Endothelial cell of umbilical vein (primary cell): Measurements from ENCODE around the gene MRPL4. TPM values are rescaled to one million over a fixed set of nuclear protein-coding genes. Genes with fewer than 3 reads are reported as not detected.

Experiments
- BruUV-seq: library from RNA; stranded (reverse); fragments of 400-500 nt; replicated peaks from 2 replicates; lab custom pipeline; 2021; lab: Mats Ljungman, UMichigan
- CTCF ChIA-PET: fragments of 300-600, 350-600 bp; sonication (Branson Sonifier 250); formaldehyde crosslinking; loops from one replicate; lab custom pipeline; 2021; ENCODE audit warnings: antibody characterized with exemption, inconsistent platforms; lab: Charles Lee
- POLR2A ChIA-PET: fragments of 300-600, 350-600 bp; sonication (Branson Sonifier 250); formaldehyde crosslinking; loops from one replicate; lab custom pipeline; 2021; ENCODE audit warnings: antibody characterized with exemption, inconsistent platforms; lab: Charles Lee
- DNase-seq: peaks from one replicate; pipeline ENCODE4 v3.0.0-alpha.2; 2011; ENCODE audit warnings: low read depth, low spot score
- FAIRE-seq: peaks from 2 replicates; lab custom pipeline; 2011; peaks lifted over from hg19 to GRCh38; lab: Jason Lieb, UNC
- H2AFZ ChIP-seq: 2 replicates; pipeline ENCODE4 v1.6.0; 2012; ENCODE audit warnings: low read depth, low read length, control low read depth, inconsistent platforms
- H3K27ac ChIP-seq: 2 replicates; pipeline ENCODE4 v1.5.1; 2011; ENCODE audit warnings: low read depth, mild to moderate bottlenecking, control low read depth, low read length, moderate library complexity; ENCODE audit not compliant: insufficient read depth
- H3K27me3 ChIP-seq, 2 experiments: 2 replicates each; pipeline versions ENCODE4 v1.6.0 to v1.6.1; 2011; ENCODE audit warnings: low read length in 2 of 2, mixed read lengths in 1 of 2; ENCODE audit not compliant: control insufficient read depth in 2 of 2, insufficient read depth in 2 of 2
- H3K36me3 ChIP-seq, 2 experiments: 2 replicates in 1 of 2; 3 replicates in 1 of 2; pipeline ENCODE4 v1.5.1; 2011; ENCODE audit warnings: low read length in 2 of 2, mild to moderate bottlenecking in 1 of 2, moderate library complexity in 1 of 2; ENCODE audit not compliant: control insufficient read depth in 2 of 2, insufficient read depth in 2 of 2; ENCODE audit errors: extremely low read depth in 1 of 2
- H3K4me1 ChIP-seq: 3 replicates; pipeline ENCODE4 v1.5.1; 2011; ENCODE audit warnings: mild to moderate bottlenecking, low read length; ENCODE audit not compliant: control insufficient read depth, insufficient read depth; ENCODE audit errors: extremely low read depth
- H3K4me2 ChIP-seq: 2 replicates; pipeline ENCODE4 v1.6.1; 2011; ENCODE audit warnings: low read length, control low read depth, mixed read lengths; ENCODE audit not compliant: insufficient read depth
- H3K4me3 ChIP-seq, 3 experiments: fragments of 200-600 bp in 1 of 3; sonication (generic), shearing (Covaris generic) in 1 of 3; replicated peaks in 1 of 3; 2 replicates each; pipeline ENCODE4 v1.5.1; 2011 to 2016; ENCODE audit warnings: control low read depth in 3 of 3, low read length in 3 of 3, mild to moderate bottlenecking in 2 of 3, inconsistent platforms in 1 of 3, low read depth in 1 of 3, moderate library complexity in 1 of 3; ENCODE audit not compliant: insufficient read depth in 1 of 3
- H3K79me2 ChIP-seq: 2 replicates; pipeline ENCODE4 v1.6.0; 2012; ENCODE audit warnings: low read length, inconsistent platforms; ENCODE audit not compliant: control insufficient read depth, insufficient read depth
- H3K9ac ChIP-seq: replicated peaks from 2 replicates; pipeline ENCODE3; 2011; ENCODE audit warnings: low read length, control low read depth; ENCODE audit not compliant: insufficient read depth; ENCODE audit errors: extremely low read depth
- H3K9me1 ChIP-seq: replicated peaks from 3 replicates; pipeline ENCODE4 v1.6.0; 2011; ENCODE audit warnings: mild to moderate bottlenecking, low read length; ENCODE audit not compliant: control insufficient read depth, insufficient read depth; ENCODE audit errors: extremely low read depth
- H3K9me3 ChIP-seq: replicated peaks from 2 replicates; pipeline ENCODE4 v1.5.1; 2012; ENCODE audit warnings: low read length, inconsistent platforms; ENCODE audit not compliant: control insufficient read depth, insufficient read depth
- H4K20me1 ChIP-seq: replicated peaks from 2 replicates; pipeline ENCODE3; 2011; ENCODE audit warnings: mild to moderate bottlenecking, low read length; ENCODE audit not compliant: control insufficient read depth, insufficient read depth; ENCODE audit errors: extremely low read depth
- CTCF ChIP-seq, 2 donors: IDR thresholded peaks; 1 replicate in 1 of 2; 2 replicates in 1 of 2; pipeline ENCODE4 v1.5.1; 2011; ENCODE audit warnings: low read length in 2 of 2, mild to moderate bottlenecking in 2 of 2, moderate library complexity in 2 of 2, control low read depth in 1 of 2, inconsistent platforms in 1 of 2, low read depth in 1 of 2; ENCODE audit not compliant: insufficient read depth in 1 of 2; ENCODE audit errors: extremely low read depth in 1 of 2
- EZH2 ChIP-seq: IDR thresholded peaks from 2 replicates; pipeline ENCODE4 v1.6.1; 2012; ENCODE audit warnings: borderline replicate concordance, low read depth, mild to moderate bottlenecking, moderate library complexity, low read length, inconsistent platforms; ENCODE audit not compliant: severe bottlenecking
- FOS ChIP-seq: IDR thresholded peaks from 2 replicates; pipeline ENCODE4 v1.6.1; 2011; ENCODE audit warnings: mild to moderate bottlenecking, low read length, moderate library complexity, borderline replicate concordance; ENCODE audit not compliant: insufficient read depth
- GATA2 ChIP-seq: IDR thresholded peaks from 2 replicates; pipeline ENCODE4 v1.7.0; 2011; ENCODE audit warnings: low read depth, mild to moderate bottlenecking, moderate library complexity, mixed read lengths, low read length; ENCODE audit not compliant: insufficient read length, insufficient read depth
- JUN ChIP-seq: IDR thresholded peaks from 2 replicates; pipeline ENCODE4 v1.6.1; 2011; ENCODE audit warnings: borderline replicate concordance, low read depth; ENCODE audit not compliant: insufficient read length, insufficient read depth
- MAX ChIP-seq: IDR thresholded peaks from 2 replicates; pipeline ENCODE4 v1.6.1; 2011; ENCODE audit not compliant: insufficient read depth, insufficient read length
- MYC ChIP-seq: IDR thresholded peaks from one replicate; pipeline ENCODE4 v1.6.1; 2011; ENCODE audit warnings: mild to moderate bottlenecking, low read depth, low read length
- POLR2A ChIP-seq: IDR thresholded peaks from 2 replicates; pipeline ENCODE4 v1.6.1; 2012; ENCODE audit warnings: low read depth, mild to moderate bottlenecking, control low read depth, low read length
- POLR2AphosphoS5 ChIP-seq: IDR thresholded peaks from 2 replicates; pipeline ENCODE4 v1.6.1; 2012; ENCODE audit warnings: low read depth, mild to moderate bottlenecking, control low read depth, low read length, moderate library complexity; ENCODE audit not compliant: insufficient read depth
- dilution Hi-C: fragments of 300-500 bp; cut with MboI; formaldehyde crosslinking; loops from one replicate; pipeline ENCODE4 v1.15.0; 2019; ENCODE audit warnings: low sequenced_read_pairs; ENCODE audit not compliant: extremely low pct_ligation_motif_present
- intact Hi-C: fragments of 100-400 bp; cut with micrococcal nuclease; formaldehyde crosslinking; loops from one replicate; pipeline ENCODE4 v1.10.0; 2022
- polyA plus RNA-seq, 4 experiments: library from polyadenylated mRNA; depleted of rRNA in 3 of 4; stranded (reverse) in 3 of 4; unstranded in 1 of 4; fragments of >200 nt; gene quantifications; 2 replicates each; pipeline versions ENCODE4 v1.2.1 to v1.2.3, GENCODE V29; 2011 to 2012; ENCODE audit warnings: missing spikeins in 1 of 4
- total RNA-seq: library from RNA; stranded (reverse); gene quantifications from 2 replicates; pipeline ENCODE4 v1.2.3, GENCODE V29; 2021

The MRPL4 gene
- total and polyA plus RNA-seq, 2 donors (not counting 3 experiments of a cell fraction or from before 2014, with no cell fraction given) = 70.4 to 118 TPM

GRCh38 chr19:10288662-10289166 lies 36.7 kb downstream of the MRPL4 start:
- POLR2A ChIA-PET = interaction anchor here (1.8 kb wide), 1 partner anchor 18 kb away, joined by 10 read pairs; the partner anchor contains the start of gene ICAM1
- peak overlapping the region; percentile 81 for H2AFZ ChIP-seq
- H3K27me3 ChIP-seq = peaks cover 32 to 45% of the 10 kb centered on the region in 2 experiments
- H3K4me1 ChIP-seq = peaks cover 27% of the 10 kb centered on the region
- no peak overlapping the region for H3K9ac ChIP-seq
- peaks cover 0 to 4% of the 10 kb centered on the region in 2 experiments for H3K36me3 ChIP-seq
- no peak overlapping the region for H3K4me3 ChIP-seq
- DNase-seq (no peak), FAIRE-seq (no peak)
- H3K9me1 ChIP-seq = no peaks in the 10 kb centered on the region
- no peaks in the 10 kb centered on the region for H3K79me2 ChIP-seq
- no peaks in the 10 kb centered on the region for H3K9me3 ChIP-seq
- no TSS peak for BruUV-seq
- intact Hi-C loops = no loop called here
- H3K27ac ChIP-seq = no peak overlapping the region
- H3K4me2 ChIP-seq = peak overlapping the region; percentile 51
- dilution Hi-C loops = no loop called here
- H4K20me1 ChIP-seq = no peaks in the 10 kb centered on the region
- CTCF ChIA-PET = interaction anchor here (1.0 to 2.4 kb wide), 5 partner anchors 12 to 128 kb away, joined by 3 to 29 read pairs (median 11); partner anchors contain the start of gene ICAM1
- TF ChIP-seq EZH2 (no peak), MYC (no peak), MAX (no peak)

- DNase-seq = no peak
Measured at GRCh38 chr19:10289167-10289835, 37.3 kb downstream of the MRPL4 start.

More at GRCh38 chr19:10289167-10289835, 37.3 kb downstream of the MRPL4 start:
- Histone ChIP-seq H3K9me1 (no peaks in the 10 kb centered on the region), H3K4me2 (peak overlapping the region; percentile 51), H3K79me2 (no peaks in the 10 kb centered on the region), H4K20me1 (no peaks in the 10 kb centered on the region), H3K9me3 (no peaks in the 10 kb centered on the region), H3K4me1 (peaks cover 27% of the 10 kb centered on the region), H3K4me3 (peak overlapping the region in 1 of 3 experiments; percentile 9), H3K27me3 (peaks cover 38 to 50% of the 10 kb centered on the region in 2 experiments), H3K36me3 (peaks cover 0 to 2% of the 10 kb centered on the region in 2 experiments), H2AFZ (peak overlapping the region; percentile 81), H3K9ac (no peak overlapping the region), H3K27ac (no peak overlapping the region)
- intact Hi-C loops (no loop called here), dilution Hi-C loops (no loop called here)
- BruUV-seq = no TSS peak
- no peak for TF ChIP-seq CTCF (IDR thresholded peaks at IDR 0.05; ENCODE audit: extremely low read depth in 1 of 2, insufficient read depth in 1 of 2, low read depth in 1 of 2, low read length in 2 of 2)
- no peak for TF ChIP-seq JUN
- TF ChIP-seq POLR2A = no peak
- peak; percentile 12 for TF ChIP-seq EZH2
- no peak for TF ChIP-seq FOS
- TF ChIP-seq MYC = no peak
- TF ChIP-seq MAX = peak; percentile 74
- TF ChIP-seq POLR2AphosphoS5 = no peak
- no peak for TF ChIP-seq GATA2
- ChIA-PET CTCF (interaction anchor here (0.7 to 2.4 kb wide), 8 partner anchors 9 to 127 kb away, joined by 3 to 29 read pairs (median 4); partner anchors contain the start of genes ICAM1 and ZGLP1), POLR2A (interaction anchor here (0.6 to 1.8 kb wide), 4 partner anchors 13 to 94 kb away, joined by 3 to 10 read pairs (median 7); partner anchors contain the start of gene ICAM1)
- no peak for FAIRE-seq
